Measurements from ENCODE around the gene MRPL30.
"Not testable (repeated sequence)": the region's sequence is repeated elsewhere in the genome, so short reads cannot be mapped to it uniquely, and the experiment has no call there.

The MRPL30 gene

GRCh38 chr2:99187011-99187410 is 6.0 kb downstream of the MRPL30 start:
- no peak for DNase-seq

DNA sequence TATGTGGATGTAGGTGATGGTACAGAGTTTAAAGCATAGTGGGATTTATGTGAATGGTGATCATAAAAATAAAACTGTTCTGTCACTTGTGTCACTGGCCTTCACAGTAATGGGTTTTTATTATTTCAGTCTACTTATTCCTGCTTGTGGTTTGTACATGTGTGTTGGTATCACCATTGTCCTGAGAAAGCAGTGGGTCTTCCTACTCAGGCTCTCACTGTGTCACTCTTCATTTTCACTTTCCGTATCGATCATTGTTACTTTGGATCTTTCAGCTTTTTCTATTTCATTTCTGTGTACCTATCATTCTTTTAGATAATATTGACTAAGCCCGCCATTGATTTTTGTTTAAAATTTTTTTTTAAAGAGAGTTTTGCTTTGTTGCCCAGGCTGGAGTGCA is 7.4 kb downstream of the MRPL30 start:
- no peak for DNase-seq

- DNase-seq = no peak
Measured at GRCh38 chr2:99190548-99190947, 9.6 kb downstream of the MRPL30 start.

DNA sequence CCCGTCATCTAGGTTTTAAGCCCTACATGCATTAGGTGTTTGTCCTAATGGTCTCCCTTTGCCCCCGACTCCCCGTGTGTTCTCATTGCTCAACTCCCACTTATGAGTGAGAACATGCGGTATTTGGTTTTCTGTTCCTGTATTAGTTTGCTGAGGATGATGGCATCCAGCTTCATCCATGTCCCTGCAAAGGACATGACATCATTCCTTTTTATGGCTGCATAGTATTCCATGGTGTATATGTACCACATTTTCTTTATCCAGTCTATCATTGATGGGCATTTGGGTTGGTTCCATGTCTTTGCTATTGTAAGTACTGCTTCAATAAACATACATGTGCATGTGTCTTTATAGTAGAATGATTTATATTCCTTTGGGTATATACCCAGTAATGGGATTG is 11.4 kb downstream of the MRPL30 start:
- not testable (repeated sequence) for DNase-seq

- DNase-seq = no peak
Measured at GRCh38 chr2:99198103-99198841, 17.3 kb downstream of the MRPL30 start.

GRCh38 chr2:99200076-99200800 is 19.3 kb downstream of the MRPL30 start:
- no peak for DNase-seq

DNA sequence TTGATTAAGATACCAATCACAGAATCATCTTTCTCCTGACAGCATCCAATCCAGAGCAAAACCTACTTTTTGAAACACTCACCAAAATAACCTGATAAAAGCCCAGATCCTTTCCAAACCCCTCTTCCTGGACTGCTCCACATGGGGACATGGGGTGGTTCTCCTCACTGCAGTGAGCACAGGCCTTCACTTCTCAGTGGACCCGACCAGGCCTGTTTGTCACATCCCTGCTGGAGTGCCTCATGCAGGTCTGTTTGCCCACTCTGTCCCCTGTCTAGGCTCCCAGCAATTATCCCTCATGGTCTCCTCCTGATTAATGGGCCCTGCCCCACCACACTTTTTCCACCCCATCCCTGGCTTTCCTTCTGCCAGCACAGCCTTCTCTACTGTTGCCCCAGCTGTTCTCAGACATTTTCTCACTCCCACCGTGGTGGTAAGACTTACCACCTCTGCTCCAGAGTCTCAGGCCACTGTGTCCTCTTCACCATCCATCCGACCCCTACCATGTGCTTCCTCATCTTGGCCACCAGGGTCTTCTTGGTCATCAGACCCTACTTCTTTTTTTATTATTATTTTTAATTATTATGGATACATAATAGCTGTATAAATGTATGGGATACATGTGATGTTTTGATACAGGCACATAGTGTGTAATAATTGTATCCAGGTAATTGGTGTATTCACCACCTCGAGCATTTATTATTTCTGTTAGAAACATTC is 21.1 kb downstream of the MRPL30 start:
- DNase-seq = no peak

GRCh38 chr2:99205491-99205890 is 24.5 kb downstream of the MRPL30 start:
- DNase-seq = no peak

- DNase-seq = no peak
Measured at GRCh38 chr2:99216096-99216495, 35.1 kb downstream of the MRPL30 start.

DNA sequence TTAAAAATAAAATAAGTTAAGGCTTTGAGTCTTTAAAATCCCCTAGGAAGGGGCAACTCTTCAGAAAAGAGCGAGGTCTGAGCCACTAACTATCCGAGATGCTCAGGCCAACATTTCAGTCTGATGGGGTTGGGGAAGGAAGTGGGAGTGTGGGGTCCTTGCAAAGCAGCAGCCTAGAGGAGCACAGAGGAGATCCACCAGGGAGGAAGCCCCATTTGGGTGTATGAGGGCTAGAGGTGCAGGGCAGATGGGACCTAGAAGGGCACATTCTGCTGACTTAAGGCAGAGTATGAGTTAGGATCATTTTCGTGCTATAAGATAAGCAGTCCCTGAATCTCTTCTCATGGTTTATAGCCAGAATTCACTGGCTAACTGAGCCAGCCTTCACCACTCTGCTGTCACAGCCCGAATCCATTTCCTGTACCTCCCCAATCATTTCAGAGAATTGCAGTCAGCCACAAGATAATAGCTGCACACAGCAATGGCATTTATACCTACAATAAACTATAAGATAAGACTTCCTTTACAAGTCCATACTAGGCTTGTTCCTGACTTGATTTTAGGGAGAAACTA is 37.0 kb downstream of the MRPL30 start:
- no peak for DNase-seq

GRCh38 chr2:99233177-99233576 is 52.2 kb downstream of the MRPL30 start:
- not testable (repeated sequence) for DNase-seq

DNA sequence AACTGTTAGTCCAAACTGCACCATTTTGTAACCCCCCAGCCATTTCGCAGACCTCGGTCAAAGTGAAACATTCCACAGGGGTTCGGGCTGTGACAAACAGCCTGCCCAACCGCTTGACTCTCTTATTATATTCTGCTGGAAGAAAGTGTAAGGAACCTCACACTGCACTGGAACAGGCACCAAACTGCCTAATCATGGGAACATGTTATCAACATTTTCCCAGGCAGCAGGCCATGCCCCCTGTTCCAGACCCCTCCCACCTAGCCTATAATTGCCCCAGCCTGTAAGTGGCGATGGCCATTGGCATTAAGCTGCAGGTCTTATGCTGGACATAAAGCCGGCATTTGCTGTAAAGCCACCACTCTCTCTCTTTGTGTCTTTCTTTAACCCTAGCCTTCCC is 57.6 kb downstream of the MRPL30 start:
- no peak for DNase-seq

- no peak for DNase-seq
Measured at GRCh38 chr2:99240431-99240830, 59.4 kb downstream of the MRPL30 start.

GRCh38 chr2:99242151-99242550 is 61.2 kb downstream of the MRPL30 start:
- no peak for DNase-seq

Data from NCI-H2227 treated with DMSO at 0.1 percent for 48 hours (cell line).